ENCODE measurements around the gene BCL2L14. TPM values are rescaled to one million over a fixed set of nuclear protein-coding genes. Genes with fewer than 3 reads are reported as not detected.

Gene BCL2L14
- total RNA-seq, 1 experiment from 2014 or later: not detected

DNA sequence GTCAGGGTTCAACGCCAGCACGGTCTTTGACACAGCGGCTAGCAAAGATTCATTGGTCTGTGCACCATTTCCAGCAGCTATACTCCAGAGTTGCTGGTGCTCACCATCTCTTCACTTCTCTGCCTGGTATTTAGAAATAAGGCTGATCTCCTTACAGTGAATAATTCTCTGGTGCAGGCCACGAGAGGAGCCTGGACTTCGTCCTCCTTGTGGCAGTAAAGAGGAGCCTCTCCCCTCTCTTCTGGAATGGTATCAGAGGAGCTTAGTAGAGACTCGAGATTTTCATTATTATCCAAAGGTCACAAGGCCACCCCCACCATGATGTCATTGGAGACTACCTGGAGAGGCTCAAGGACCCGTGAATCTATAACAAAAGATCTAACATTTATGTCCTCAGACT lies 30.8 kb upstream of the BCL2L14 start:
- no peaks in the 10 kb centered on the region for H3K4me1 ChIP-seq
- H3K27ac ChIP-seq: no peak overlapping the region
- no peaks in the 10 kb centered on the region; the same call in 1 of the 2 replicates for H3K9me3 ChIP-seq (replicated peaks)
- no peaks in the 10 kb centered on the region for H3K27me3 ChIP-seq
- no peaks in the 10 kb centered on the region for H3K36me3 ChIP-seq
- H3K4me3 ChIP-seq: no peak overlapping the region
- no peak for DNase-seq

DNA sequence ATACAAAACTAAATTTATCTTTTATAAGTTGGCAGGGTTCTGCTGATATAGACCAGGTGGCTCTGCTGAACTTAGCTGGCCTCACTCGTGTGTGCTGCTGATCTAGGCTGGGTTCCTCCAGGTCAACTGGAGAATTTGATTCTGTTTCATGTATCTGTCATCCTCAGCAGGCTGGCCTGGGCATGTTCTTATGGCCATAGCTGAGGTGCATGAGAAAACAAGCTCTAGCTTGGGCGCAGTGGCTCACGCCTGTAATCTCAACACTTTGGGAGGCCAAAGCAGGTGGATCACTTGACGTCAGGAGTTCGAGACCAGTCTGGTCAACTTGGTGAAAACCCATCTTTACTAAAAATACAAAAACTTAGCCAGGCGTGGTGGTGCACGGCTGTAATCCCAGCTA lies 24.3 kb upstream of the BCL2L14 start:
- Histone ChIP-seq H3K9me3 (replicated peaks) (no peaks in the 10 kb centered on the region), H3K27ac (no peak overlapping the region), H3K27me3 (no peaks in the 10 kb centered on the region), H3K4me3 (no peak overlapping the region), H3K4me1 (no peaks in the 10 kb centered on the region), H3K36me3 (no peaks in the 10 kb centered on the region)
- DNase-seq: no peak

DNA sequence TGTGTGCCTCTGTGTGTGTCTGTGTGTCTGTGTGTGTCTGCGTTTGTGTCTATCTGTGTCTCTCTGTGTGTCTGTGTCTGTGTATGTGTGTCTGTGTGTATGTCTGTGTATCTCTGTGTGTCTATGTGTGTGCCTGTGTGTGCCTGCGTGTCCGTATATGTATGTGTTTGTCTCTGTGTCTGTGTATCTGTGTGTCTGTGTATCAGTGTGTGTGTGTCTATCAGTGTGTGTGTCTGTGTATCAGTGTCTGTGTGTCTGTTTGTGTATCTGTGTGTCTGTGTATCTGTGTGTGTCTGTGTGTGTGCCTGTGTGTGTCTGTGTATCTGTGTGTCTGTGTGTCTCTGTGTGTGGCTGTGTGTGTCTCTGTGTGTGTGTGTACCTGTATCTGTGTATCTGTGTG lies 23.1 kb upstream of the BCL2L14 start:
- DNase-seq: no peak
- Histone ChIP-seq H3K27me3 (no peaks in the 10 kb centered on the region), H3K36me3 (no peaks in the 10 kb centered on the region), H3K27ac (no peak overlapping the region), H3K4me3 (no peak overlapping the region), H3K9me3 (replicated peaks) (no peaks in the 10 kb centered on the region), H3K4me1 (no peaks in the 10 kb centered on the region)

DNA sequence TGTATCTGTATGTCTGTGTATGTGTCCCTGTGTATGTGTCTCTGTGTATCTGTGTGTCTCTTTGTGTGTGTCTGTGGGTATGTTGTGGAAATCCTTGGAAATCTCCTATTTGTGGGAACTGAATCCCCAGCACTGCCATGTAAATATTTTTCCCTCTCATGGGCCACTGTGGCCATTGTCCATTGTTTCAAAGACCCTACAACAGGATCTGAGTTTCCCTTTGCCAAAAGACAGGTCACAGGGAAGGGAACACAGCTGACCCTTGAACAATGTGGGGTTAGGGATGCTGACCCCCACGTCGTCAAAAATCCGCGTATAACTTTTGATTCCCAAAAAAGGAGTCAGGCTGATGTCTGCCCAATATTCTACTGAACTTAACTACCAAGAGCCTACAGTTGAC lies 22.5 kb upstream of the BCL2L14 start:
- Histone ChIP-seq H3K27me3 (no peaks in the 10 kb centered on the region), H3K27ac (no peak overlapping the region), H3K4me1 (no peaks in the 10 kb centered on the region), H3K36me3 (no peaks in the 10 kb centered on the region), H3K4me3 (no peak overlapping the region), H3K9me3 (replicated peaks) (no peaks in the 10 kb centered on the region)
- DNase-seq: no peak

DNA sequence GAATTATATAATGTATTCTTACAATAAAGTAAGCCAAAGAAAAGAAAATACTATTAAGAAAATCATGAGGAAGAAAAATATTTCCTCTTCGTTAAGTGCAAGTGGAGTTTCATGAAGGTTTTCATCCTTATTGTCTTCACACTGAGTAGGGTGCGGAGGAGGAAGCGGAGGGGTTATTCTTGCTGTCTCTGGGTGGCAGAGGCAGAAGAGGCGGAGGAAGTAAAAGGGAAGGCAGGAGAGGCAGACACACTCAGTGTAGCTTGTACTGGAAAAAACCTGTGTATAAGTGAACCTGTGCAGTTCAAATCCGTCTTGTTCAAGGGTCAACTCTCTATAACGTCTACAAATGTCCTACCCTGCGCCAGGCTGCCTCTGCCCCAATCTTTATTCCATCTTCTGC lies 22.0 kb upstream of the BCL2L14 start:
- DNase-seq: no peak
- H3K4me1 ChIP-seq: no peaks in the 10 kb centered on the region
- no peaks in the 10 kb centered on the region for H3K27me3 ChIP-seq
- H3K9me3 ChIP-seq (replicated peaks): no peaks in the 10 kb centered on the region
- H3K36me3 ChIP-seq: no peaks in the 10 kb centered on the region
- H3K4me3 ChIP-seq: no peak overlapping the region
- H3K27ac ChIP-seq: no peak overlapping the region

DNA sequence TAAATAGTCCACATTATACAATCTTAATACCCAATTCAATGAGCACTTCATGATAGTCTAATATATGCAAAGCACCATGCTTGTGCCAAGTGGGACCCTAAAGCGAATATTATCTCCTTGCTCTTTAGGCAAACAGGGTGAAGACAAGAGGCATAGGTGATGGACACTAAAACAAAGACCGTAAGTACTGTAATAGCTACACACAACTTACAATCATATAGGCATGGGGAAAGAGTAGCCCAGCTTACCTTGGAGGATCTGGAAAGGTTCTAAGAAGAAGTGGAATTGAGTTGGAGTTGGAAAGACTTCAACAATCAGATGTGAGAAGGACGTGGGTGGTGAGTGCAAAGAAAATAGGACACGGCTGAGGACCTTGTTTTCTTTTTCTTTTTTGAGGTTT lies 19.1 kb upstream of the BCL2L14 start:
- Histone ChIP-seq H3K4me1 (no peaks in the 10 kb centered on the region), H3K4me3 (no peak overlapping the region), H3K9me3 (replicated peaks) (no peaks in the 10 kb centered on the region), H3K27me3 (no peaks in the 10 kb centered on the region), H3K27ac (no peak overlapping the region), H3K36me3 (no peaks in the 10 kb centered on the region)
- no peak for DNase-seq

DNA sequence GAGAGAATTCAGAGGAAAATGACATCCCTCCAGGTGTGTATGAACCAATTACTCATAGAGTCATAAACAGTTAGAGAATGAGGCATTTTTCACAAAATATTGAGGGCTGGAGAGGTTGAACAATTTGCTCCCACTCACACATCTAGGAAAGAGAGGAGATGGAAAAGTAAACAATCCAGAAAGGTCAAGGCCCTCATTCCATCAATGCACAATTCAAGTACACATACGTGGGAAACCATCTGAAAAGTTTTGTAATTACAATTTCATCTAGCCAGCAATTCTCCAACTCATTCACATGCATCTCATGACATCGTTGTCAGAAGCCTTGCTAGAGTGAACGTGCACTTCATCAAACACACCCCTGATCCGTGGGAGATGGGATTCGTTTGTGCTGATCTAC lies 15.7 kb upstream of the BCL2L14 start:
- Histone ChIP-seq H3K4me3 (no peak overlapping the region), H3K27ac (no peak overlapping the region), H3K27me3 (no peaks in the 10 kb centered on the region), H3K4me1 (no peaks in the 10 kb centered on the region), H3K36me3 (no peaks in the 10 kb centered on the region), H3K9me3 (replicated peaks) (no peaks in the 10 kb centered on the region)
- DNase-seq: no peak

DNA sequence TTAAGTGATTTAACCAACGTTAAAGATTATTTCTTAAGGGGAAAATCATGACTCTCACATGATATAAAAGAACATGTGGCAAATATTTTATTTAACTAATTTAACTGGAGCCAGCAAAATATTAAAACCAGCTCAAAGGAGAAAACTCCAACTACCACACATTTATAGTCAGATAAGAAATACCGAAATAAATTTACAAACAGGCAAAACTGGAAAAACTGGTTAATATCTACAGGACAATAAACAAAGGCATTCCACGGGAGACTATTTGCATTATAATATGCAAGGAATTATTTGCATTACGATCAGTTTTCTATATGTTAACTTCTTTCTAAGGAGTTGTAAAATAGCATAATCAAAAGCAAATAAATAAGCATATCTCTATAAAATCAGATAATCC lies 13.8 kb upstream of the BCL2L14 start:
- H3K36me3 ChIP-seq: no peaks in the 10 kb centered on the region
- DNase-seq: no peak
- H3K27ac ChIP-seq: no peak overlapping the region
- no peaks in the 10 kb centered on the region for H3K9me3 ChIP-seq (replicated peaks)
- H3K4me1 ChIP-seq: no peaks in the 10 kb centered on the region
- H3K27me3 ChIP-seq: no peaks in the 10 kb centered on the region
- no peak overlapping the region for H3K4me3 ChIP-seq

DNA sequence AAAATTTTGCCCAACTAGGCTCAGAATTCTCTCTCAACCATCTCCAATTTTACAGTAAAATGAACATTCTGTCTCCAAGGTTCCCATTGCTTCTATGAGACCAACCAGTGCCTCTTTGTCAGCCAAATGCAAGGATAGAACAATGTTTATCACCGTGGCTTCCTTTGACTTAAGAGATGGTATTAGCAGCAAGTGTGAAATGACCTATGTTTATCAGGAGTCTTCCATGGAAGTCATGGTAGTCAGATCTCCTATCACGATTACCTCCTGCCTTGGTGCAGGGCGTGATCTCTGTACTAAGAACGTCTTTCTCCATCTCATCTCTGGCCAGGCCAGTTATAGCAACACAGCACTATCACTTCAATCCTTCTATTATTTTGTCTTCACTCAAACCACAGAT lies 6.1 kb upstream of the BCL2L14 start:
- Histone ChIP-seq H3K27ac (no peak overlapping the region), H3K4me3 (no peak overlapping the region), H3K4me1 (no peaks in the 10 kb centered on the region), H3K27me3 (no peaks in the 10 kb centered on the region), H3K36me3 (no peaks in the 10 kb centered on the region), H3K9me3 (replicated peaks) (no peaks in the 10 kb centered on the region)
- DNase-seq: no peak

DNA sequence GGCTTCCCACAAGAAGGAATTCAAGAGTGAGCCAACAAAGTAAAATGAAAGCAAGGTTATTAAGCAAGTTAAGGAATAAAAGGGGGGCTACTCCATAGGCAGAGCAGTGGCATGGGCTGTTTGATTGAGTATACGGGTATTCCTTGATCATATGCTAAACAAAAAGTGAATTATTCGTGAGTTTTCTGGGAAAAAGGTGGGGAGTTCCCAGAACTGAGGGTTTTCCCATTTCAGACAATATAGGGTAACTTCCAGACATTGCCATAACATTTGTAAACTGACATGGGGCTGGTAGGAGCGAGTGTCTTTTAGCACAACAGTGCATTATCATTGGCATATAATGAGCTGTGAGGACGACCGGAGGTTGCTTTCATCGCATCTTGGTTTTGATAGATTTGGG lies 2.0 kb upstream of the BCL2L14 start:
- Histone ChIP-seq H3K4me1 (no peaks in the 10 kb centered on the region), H3K27ac (no peak overlapping the region), H3K27me3 (no peaks in the 10 kb centered on the region), H3K4me3 (no peak overlapping the region), H3K36me3 (no peaks in the 10 kb centered on the region), H3K9me3 (replicated peaks) (no peaks in the 10 kb centered on the region)
- DNase-seq: no peak

DNA sequence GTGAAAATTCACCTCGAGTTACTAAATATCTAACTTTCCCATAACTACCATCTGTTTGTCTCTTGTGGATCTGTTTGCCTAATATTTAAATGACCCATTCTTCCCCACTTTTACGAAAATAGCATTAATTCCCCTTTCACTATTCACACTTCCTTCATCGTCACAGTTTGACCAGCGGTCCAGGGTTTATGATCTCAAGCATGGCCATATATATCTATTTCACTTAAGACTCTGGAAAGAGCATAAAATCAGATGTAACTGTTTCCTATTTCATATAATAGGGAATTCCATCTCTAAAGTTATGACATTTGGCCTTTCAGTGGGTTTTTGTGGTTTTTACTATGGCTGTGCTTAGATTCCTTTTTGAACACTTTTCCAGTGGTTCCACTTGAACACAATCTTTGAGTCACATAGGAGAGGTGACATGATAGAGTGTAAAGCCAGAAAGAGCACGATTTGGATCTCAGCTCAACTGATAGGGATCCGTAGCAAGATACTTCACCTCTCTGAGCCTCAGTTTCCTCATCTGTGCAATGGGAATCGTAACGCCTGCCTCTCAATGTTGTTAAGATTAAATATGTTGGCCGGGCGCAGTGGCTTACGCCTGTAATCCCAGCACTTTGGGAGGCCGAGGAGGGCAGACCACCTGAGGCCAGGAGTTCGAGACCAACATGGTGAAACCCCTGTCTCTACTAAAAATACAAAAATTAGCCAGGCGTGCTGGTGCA lies 754 bp upstream of the BCL2L14 start:
- Histone ChIP-seq H3K9me3 (replicated peaks) (no peaks in the 10 kb centered on the region), H3K27me3 (no peaks in the 10 kb centered on the region), H3K36me3 (no peaks in the 10 kb centered on the region), H3K4me1 (no peaks in the 10 kb centered on the region), H3K27ac (no peak overlapping the region), H3K4me3 (no peak overlapping the region)
- no peak for DNase-seq

DNA sequence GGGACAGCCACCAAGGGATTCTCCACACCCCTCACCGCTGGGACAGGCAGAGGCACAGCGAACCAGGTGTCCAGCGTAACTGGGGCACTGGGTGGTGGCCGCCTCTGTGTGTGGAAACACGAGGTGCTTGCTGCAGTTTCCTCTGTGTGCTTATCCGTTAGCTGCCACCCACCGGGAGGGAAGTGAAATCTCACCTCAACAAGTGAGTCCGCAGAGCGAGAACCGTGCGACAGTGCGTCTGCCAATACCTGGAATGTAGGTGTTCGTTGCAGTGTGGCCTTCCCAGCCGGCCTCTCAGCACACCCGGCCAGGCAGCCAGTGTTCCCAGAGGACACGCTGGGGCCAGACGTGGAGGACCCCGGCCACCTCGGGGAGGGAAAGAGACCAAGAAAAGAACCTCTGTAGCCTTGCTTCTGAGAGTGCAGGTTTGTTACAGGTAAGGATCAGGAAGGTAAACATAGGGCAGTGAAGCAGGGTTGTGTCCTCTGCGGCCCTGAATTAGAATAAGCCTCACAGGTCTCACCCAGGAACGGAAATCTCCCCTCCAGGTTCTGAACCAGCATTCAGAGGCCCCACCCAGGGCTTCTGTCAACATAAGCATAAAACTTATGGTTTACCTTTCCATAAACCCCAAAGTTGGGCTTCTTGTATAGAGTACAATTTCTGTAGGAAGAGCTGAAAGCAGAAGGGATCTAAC lies 1.5 kb downstream of the BCL2L14 start:
- Histone ChIP-seq H3K27me3 (no peaks in the 10 kb centered on the region), H3K4me1 (no peaks in the 10 kb centered on the region), H3K36me3 (no peaks in the 10 kb centered on the region), H3K4me3 (no peak overlapping the region), H3K27ac (no peak overlapping the region), H3K9me3 (replicated peaks) (no peaks in the 10 kb centered on the region)
- no peak for DNase-seq

DNA sequence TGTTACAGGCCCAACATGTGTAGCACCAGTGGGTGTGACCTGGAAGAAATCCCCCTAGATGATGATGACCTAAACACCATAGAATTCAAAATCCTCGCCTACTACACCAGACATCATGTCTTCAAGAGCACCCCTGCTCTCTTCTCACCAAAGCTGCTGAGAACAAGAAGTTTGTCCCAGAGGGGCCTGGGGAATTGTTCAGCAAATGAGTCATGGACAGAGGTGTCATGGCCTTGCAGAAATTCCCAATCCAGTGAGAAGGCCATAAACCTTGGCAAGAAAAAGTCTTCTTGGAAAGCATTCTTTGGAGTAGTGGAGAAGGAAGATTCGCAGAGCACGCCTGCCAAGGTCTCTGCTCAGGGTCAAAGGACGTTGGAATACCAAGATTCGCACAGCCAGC lies 8.6 kb downstream of the BCL2L14 start:
- Histone ChIP-seq H3K27me3 (no peaks in the 10 kb centered on the region), H3K4me1 (no peaks in the 10 kb centered on the region), H3K36me3 (no peaks in the 10 kb centered on the region), H3K4me3 (no peak overlapping the region), H3K27ac (no peak overlapping the region), H3K9me3 (replicated peaks) (no peaks in the 10 kb centered on the region)
- DNase-seq: no peak

DNA sequence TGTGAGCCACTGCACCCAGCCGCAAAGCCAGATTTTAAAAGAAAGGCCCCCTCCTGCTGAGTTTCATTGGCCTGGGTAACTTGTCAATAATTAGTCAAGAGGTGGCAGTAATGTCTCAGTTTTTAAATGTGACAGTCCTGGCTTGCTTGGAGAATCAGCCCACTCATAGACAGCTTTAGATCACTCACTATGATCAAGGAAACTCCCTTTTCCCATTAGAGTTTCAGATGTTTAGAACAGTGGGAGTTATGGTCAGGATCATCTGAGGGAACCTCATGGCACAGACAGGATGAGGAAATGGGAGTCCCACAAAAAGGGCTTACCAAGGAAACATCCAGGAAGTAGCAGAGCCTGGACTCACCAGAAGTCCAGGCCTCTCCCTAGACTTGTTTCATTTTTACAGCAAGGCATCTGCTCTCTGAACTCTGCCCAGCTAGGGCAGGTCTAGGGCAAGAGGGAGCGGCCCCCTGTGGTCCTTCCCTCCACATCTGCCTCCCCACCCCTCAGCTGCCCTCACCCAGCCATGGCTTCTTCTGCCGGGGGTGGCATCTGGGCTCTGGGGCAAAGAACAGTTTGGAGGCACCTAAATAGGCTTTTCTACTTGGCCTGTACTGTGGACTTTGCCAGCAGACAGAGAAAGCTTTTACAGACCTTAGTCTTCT lies 11.2 kb downstream of the BCL2L14 start:
- no peak overlapping the region for H3K4me3 ChIP-seq
- H3K27me3 ChIP-seq: no peaks in the 10 kb centered on the region
- H3K9me3 ChIP-seq (replicated peaks): no peaks in the 10 kb centered on the region
- peak in 1 of 2 experiments; percentile 53 for DNase-seq
- H3K36me3 ChIP-seq: no peaks in the 10 kb centered on the region
- H3K4me1 ChIP-seq: no peaks in the 10 kb centered on the region
- no peak overlapping the region for H3K27ac ChIP-seq

DNA sequence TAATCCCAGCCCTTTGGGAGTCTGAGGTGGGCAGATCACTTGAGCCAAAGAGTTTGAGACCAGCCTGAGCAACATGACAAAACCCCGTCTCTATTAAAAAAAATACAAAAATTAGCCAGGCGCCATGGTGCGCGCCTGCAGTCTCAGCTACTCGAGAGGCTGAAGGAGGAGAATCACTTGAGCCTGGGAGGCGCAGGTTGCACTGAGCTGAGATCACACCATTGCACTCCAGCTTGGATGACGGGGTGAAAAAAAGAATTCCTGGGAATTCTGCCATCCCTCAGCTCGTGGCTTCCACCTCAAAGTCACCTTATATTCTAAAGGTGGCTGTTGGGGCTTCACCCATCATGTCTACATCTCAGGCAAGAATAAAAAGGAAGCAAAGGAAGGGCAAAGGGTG lies 12.9 kb downstream of the BCL2L14 start:
- H3K27me3 ChIP-seq: no peaks in the 10 kb centered on the region
- H3K4me1 ChIP-seq: no peaks in the 10 kb centered on the region
- H3K27ac ChIP-seq: no peak overlapping the region
- DNase-seq: no peak
- H3K9me3 ChIP-seq (replicated peaks): no peaks in the 10 kb centered on the region
- no peaks in the 10 kb centered on the region for H3K36me3 ChIP-seq
- H3K4me3 ChIP-seq: no peak overlapping the region
